DMS79 (cell line): ENCODE data around the gene RASGRP3.
"Not testable (repeated sequence)": the region's sequence is repeated elsewhere in the genome, so short reads cannot be mapped to it uniquely, and the experiment has no call there.

Source experiments
- DNase-seq: peaks from one replicate; lab custom pipeline; 2025; lab: John Stamatoyannopoulos, UW

Gene RASGRP3, protein sequence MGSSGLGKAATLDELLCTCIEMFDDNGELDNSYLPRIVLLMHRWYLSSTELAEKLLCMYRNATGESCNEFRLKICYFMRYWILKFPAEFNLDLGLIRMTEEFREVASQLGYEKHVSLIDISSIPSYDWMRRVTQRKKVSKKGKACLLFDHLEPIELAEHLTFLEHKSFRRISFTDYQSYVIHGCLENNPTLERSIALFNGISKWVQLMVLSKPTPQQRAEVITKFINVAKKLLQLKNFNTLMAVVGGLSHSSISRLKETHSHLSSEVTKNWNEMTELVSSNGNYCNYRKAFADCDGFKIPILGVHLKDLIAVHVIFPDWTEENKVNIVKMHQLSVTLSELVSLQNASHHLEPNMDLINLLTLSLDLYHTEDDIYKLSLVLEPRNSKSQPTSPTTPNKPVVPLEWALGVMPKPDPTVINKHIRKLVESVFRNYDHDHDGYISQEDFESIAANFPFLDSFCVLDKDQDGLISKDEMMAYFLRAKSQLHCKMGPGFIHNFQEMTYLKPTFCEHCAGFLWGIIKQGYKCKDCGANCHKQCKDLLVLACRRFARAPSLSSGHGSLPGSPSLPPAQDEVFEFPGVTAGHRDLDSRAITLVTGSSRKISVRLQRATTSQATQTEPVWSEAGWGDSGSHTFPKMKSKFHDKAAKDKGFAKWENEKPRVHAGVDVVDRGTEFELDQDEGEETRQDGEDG

DNA sequence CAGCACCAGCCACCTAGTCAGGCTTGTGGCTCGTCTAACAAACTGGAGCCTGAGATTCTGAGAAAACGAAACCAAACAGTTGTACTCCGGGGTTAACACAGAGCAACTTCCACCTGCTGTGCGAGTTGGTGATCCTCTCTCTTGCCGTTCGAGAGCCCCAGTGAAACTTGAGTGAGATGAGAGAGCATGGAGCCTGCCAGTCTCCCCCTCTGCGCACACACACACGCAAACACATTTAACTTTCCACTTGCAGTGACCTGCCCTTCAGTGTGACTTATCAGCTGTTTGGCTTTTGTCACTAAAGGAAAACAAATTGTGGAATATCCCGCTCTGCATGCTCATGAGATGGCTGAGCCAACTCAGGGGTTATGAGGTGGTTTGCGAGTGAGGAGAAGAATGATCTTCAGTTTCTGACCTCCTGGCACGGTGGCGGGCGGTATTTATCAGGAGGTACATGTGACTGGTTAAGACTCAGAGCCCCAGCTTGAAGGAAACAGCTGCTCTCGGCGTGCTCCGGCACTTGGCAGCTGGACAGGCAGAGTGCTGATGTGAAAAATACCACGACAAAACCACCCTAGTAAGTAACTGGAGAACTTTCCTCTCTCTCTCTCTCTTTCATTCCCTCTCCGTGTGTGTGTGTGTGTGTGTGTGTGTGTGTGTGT lies at the start of gene RASGRP3:
Gene RASGRP3 (plus strand): TSS at position 519 of the 662 bp plus-strand sequence. CDS start 38,488 bp downstream, outside the sequence.
- peak; percentile 71 for DNase-seq

GRCh38 chr2:33426666-33427231 lies 49.7 kb upstream of the RASGRP3 start:
- DNase-seq = no peak

- no peak for DNase-seq
Measured at GRCh38 chr2:33430077-33430476, 46.4 kb upstream of the RASGRP3 start.

DNA sequence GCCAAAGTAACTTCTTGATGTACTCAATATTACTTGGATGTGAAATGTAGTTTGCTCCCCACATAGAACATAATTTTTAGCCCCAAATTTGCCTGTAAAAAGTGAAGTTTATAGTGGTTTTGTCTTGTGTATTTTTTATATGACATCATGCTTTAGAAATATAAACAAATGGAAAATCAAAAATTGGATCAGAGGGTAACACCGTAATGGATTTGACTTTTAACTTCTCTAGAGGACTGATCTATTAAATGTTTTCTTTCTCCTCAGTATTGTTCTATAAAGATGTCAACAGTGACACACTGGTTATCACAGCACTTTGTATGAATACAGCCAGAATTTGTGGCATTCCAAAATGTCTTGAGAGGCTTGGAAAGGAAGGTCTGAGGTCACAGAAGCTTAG lies 45.6 kb upstream of the RASGRP3 start:
- DNase-seq = no peak

- DNase-seq = no peak
Measured at GRCh38 chr2:33432871-33433270, 43.6 kb upstream of the RASGRP3 start.

GRCh38 chr2:33433279-33434235 lies 42.9 kb upstream of the RASGRP3 start:
- DNase-seq = no peak

DNA sequence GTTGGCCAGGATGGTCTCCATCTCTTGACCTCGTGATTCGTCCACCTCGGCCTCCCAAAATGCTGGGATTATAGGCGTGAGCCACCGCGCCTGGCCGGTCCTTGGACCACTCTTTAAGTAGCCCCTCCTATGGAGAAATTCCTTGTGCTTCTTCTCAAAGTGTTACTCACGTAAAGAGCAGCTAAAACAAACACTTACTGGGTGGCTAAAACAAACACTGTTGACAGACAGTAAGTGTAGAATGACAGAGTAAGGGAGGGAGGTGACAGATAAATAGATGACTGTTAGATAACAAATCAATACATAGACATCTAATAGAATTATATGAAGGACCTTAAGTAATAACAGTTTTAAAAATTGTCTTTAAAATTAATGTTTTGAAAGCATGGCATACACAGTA lies 40.9 kb upstream of the RASGRP3 start:
- DNase-seq = no peak

- no peak for DNase-seq
Measured at GRCh38 chr2:33436083-33436482, 40.4 kb upstream of the RASGRP3 start.

GRCh38 chr2:33437297-33437696 lies 39.2 kb upstream of the RASGRP3 start:
- no peak for DNase-seq

DNA sequence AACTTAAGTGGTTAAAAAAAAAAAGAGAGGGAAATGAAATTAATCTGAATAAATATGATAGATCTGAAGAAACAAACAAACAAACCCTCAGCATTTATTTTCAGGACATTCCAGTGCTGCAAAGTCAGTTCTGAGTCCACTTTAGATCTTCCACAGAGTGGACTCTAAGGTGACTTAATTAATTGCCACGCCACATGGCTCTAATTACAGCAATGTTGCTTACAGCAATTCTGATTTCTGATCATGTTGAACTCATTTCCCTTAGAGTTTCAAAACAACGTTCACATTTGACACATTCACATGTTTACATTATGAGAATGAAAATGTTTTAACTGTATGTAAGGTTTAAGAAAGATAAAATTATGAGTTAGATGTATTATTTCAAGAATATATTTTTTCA lies 38.6 kb upstream of the RASGRP3 start:
- DNase-seq = no peak

GRCh38 chr2:33441235-33441810 lies 35.1 kb upstream of the RASGRP3 start:
- DNase-seq = no peak

DNA sequence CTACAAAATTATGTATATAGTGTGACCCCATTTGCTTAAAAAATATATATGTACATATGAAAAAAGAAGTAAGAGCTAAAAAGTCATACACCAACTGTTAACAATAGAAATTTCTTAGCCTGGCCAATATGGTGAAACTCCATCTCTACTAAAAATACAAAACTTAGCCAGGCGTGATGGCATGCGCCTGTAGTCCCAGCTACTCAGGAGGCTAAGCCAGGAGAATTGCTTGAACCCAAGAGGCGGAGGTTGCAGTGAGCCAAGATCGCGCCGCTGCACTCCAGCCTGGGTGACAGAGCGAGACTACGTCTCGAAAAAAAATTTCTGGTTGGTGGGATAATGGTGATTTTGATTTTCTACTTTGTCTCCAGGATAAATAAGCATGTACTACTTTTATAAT lies 34.4 kb upstream of the RASGRP3 start:
- not testable (repeated sequence) for DNase-seq

- no peak for DNase-seq
Measured at GRCh38 chr2:33442528-33443079, 33.8 kb upstream of the RASGRP3 start.

DNA sequence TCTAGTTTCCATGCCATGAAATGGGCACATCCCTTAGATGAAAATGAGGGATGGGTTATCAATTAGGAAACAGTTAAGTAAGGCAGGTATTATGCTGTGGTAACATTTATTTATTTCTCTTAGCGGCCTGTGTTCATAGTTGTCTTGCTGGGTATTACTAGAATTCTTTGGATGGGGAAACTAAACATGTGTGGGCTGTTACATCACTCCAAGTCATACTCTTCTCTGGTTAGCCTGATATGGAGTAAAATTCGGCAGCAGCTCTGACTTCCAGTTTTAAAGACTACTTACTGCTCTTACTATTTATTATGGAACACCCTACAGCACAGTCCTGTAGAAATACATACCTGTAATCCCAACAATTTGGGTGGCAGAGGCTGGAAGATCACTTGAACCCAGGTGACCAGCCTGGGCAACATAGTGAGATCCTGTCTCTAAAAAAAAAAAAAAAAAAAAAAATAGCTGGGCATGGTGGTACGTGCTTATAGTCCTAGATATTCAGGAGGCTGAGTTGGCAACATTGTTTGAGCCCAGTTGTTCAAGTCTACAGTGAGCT lies 33.1 kb upstream of the RASGRP3 start:
- no peak for DNase-seq

DNA sequence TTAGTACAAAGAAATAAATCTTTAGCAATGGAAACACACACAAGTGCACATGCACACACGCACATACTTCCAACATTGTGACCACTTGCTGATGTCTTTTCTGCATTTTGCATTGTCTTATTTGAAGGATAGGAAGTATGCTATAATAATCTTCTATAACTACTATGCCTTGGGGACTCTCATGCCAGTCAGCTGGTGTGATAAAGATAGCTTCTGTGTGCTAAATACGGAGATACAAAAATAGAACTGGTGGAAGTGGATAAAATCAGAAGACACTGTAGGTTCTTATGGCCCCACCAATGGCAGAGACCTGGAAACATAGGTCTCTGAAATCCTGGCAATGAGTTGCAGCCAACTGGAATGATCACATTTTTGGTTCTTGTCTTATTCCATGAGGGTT lies 31.5 kb upstream of the RASGRP3 start:
- no peak for DNase-seq

GRCh38 chr2:33448220-33448899 lies 28.1 kb upstream of the RASGRP3 start:
- DNase-seq = no peak

- no peak for DNase-seq
Measured at GRCh38 chr2:33451214-33451613, 25.2 kb upstream of the RASGRP3 start.

DNA sequence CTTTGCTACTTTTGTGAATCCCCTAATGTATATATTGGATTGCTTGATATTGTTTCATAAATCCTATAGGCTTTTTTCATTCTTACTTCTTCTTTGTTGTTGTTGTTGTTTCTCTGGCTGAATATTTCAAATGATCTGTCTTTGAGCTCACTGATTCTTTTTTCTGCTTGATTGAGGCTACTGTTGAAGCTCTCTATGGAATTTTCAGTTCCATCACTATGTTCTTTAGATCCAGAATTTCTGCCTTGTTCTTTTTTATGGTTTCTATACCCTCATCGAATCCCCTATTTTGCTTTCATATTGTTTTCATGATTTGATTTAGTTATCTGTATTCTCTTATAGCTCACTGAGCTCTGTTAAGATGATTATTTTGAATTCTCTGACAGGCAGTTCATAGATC lies 24.6 kb upstream of the RASGRP3 start:
- DNase-seq = no peak

DNA sequence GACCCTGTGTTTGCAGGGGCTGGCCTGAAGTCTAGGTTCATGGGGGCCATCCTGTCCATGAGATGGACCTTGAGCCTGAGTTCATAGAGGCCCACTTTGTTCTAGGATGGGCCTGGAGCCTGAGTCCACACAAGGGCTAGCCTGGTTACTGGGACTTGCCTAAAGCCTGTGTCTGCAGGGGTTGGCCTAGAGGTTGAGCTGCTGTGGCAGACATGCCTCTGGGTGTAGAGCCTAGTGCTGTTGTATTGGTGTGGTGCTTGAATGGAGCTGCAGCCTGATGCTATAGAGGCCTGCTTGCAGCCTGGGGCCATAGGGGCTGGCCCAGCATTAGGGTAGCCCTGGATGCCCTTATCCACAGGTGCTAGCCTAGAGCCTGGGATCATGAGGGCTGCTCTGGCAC lies 23.9 kb upstream of the RASGRP3 start:
- no peak for DNase-seq
